ENCODE measurements around the gene NR1D1.
A peak's percentile ranks its signal among the peaks of the same experiment; 100 is the strongest.

Gene NR1D1

DNA sequence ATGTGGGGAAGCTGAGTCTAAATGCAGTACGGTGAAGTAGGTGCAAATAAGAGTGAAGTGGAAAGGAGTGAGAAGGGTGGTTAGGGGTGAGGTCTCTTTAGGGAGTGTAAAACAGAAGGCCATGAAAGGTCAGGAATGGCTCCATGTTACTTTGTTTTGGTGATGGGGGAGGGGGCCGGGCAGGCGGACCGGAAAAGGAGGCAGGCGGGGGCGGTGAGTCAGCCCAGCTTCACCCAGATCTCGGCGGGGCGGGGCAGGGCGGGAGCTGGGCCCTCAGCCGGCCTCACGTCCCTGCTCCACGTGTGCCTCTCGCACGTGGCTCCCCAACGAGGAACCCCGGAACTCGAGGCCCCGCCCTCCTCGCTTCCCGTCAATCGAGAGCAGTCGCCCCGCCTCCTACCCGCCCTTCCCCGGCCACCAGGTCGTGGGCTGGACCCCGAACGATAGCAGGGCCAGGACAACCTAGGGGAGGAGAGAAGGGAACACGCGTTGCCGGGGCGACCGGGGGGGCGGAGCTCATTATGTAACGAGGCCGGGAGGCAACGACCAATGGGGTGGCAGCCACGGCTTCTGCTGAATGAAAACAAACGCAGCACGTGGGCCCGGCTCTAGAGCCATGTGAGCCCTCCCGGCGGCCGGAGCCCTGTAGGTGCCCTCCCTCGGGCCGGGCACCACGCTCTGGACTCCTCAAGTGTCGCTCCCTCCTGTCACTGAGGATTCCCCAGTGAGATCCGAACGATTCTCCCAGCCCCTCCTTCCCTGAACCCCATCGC lies 1.4 kb downstream of the NR1D1 start (continued):
- TF ChIP-seq ZNF629 (tag by site-specific recombination; IDR thresholded peaks at IDR 0.05), result peak; percentile 61
- no peak for TF ChIP-seq ZNF580 (tag by site-specific recombination; IDR thresholded peaks at IDR 0.05)
- TF ChIP-seq ZNF394 (tag by site-specific recombination; IDR thresholded peaks at IDR 0.05; ENCODE audit: borderline replicate concordance), result peak; percentile 35; the same call in 1 of the 2 replicates
- TF ChIP-seq ZNF596 (tag by site-specific recombination; IDR thresholded peaks at IDR 0.05), result no peak
- TF ChIP-seq ZNF48 (tag by site-specific recombination; IDR thresholded peaks at IDR 0.05), result no peak
- TF ChIP-seq, protein P1, sequence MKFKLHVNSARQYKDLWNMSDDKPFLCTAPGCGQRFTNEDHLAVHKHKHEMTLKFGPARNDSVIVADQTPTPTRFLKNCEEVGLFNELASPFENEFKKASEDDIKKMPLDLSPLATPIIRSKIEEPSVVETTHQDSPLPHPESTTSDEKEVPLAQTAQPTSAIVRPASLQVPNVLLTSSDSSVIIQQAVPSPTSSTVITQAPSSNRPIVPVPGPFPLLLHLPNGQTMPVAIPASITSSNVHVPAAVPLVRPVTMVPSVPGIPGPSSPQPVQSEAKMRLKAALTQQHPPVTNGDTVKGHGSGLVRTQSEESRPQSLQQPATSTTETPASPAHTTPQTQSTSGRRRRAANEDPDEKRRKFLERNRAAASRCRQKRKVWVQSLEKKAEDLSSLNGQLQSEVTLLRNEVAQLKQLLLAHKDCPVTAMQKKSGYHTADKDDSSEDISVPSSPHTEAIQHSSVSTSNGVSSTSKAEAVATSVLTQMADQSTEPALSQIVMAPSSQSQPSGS (tag by site-specific recombination; IDR thresholded peaks at IDR 0.05; ENCODE audit: low read depth), result no peak
- no peak for TF ChIP-seq ZNF223 (tag by site-specific recombination; IDR thresholded peaks at IDR 0.05)
- no peak for TF ChIP-seq SALL2 (tag by site-specific recombination; IDR thresholded peaks at IDR 0.05; ENCODE audit: borderline replicate concordance)
- peak; percentile 75 for TF ChIP-seq ZNF24 (tag by site-specific recombination; IDR thresholded peaks at IDR 0.05)
- TF ChIP-seq TCF7L2 (IDR thresholded peaks at IDR 0.05; ENCODE audit: borderline replicate concordance, low read depth, low read length), result no peak
- TF ChIP-seq, protein P2, sequence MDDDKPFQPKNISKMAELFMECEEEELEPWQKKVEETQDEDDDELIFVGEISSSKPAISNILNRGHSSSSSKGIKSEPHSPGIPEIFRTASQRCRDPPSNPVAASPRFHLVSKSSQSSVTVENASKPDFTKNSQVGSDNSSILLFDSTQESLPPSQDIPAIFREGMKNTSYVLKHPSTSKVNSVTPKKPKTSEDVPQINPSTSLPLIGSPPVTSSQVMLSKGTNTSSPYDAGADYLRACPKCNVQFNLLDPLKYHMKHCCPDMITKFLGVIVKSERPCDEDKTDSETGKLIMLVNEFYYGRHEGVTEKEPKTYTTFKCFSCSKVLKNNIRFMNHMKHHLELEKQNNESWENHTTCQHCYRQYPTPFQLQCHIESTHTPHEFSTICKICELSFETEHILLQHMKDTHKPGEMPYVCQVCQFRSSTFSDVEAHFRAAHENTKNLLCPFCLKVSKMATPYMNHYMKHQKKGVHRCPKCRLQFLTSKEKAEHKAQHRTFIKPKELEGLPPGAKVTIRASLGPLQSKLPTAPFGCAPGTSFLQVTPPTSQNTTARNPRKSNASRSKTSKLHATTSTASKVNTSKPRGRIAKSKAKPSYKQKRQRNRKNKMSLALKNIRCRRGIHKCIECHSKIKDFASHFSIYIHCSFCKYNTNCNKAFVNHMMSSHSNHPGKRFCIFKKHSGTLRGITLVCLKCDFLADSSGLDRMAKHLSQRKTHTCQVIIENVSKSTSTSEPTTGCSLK (tag by site-specific recombination; IDR thresholded peaks at IDR 0.05), result no peak
- peak; percentile 91 for TF ChIP-seq ZBTB48 (tag by site-specific recombination; IDR thresholded peaks at IDR 0.05)
- peak; percentile 49; the same call in 1 of the 2 replicates for TF ChIP-seq PRDM10 (tag by site-specific recombination; IDR thresholded peaks at IDR 0.05)
- no peak for TF ChIP-seq ZBTB7A (tag by site-specific recombination; IDR thresholded peaks at IDR 0.05; ENCODE audit: low read depth)
- no peak for TF ChIP-seq ZNF23 (tag by site-specific recombination; IDR thresholded peaks at IDR 0.05; ENCODE audit: borderline replicate concordance)
- TF ChIP-seq ZNF169 (tag by site-specific recombination; IDR thresholded peaks at IDR 0.05), result no peak
- no peak for TF ChIP-seq ZNF624 (tag by site-specific recombination; IDR thresholded peaks at IDR 0.05)
- peak; percentile 59; the same call in 1 of the 2 replicates for TF ChIP-seq EGR2 (tag by site-specific recombination; IDR thresholded peaks at IDR 0.05; ENCODE audit: low read depth)
- TF ChIP-seq, protein P3, sequence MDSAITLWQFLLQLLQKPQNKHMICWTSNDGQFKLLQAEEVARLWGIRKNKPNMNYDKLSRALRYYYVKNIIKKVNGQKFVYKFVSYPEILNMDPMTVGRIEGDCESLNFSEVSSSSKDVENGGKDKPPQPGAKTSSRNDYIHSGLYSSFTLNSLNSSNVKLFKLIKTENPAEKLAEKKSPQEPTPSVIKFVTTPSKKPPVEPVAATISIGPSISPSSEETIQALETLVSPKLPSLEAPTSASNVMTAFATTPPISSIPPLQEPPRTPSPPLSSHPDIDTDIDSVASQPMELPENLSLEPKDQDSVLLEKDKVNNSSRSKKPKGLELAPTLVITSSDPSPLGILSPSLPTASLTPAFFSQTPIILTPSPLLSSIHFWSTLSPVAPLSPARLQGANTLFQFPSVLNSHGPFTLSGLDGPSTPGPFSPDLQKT (IDR thresholded peaks at IDR 0.05; ENCODE audit: borderline replicate concordance, low read depth, low read length), result no peak
- no peak for TF ChIP-seq ZNF16 (tag by site-specific recombination; IDR thresholded peaks at IDR 0.05; ENCODE audit: low read depth)
- TF ChIP-seq IKZF3 (tag by site-specific recombination; IDR thresholded peaks at IDR 0.05), result no peak
- TF ChIP-seq BCL11B (tag by site-specific recombination; IDR thresholded peaks at IDR 0.05; ENCODE audit: low read depth), result no peak
- TF ChIP-seq PRDM4 (tag by site-specific recombination; IDR thresholded peaks at IDR 0.05), result no peak
- TF ChIP-seq ZEB2 (tag by site-specific recombination; IDR thresholded peaks at IDR 0.05), result no peak; the same call in 1 of the 2 replicates
- TF ChIP-seq ZNF433 (tag by site-specific recombination; IDR thresholded peaks at IDR 0.05; ENCODE audit: low read depth), result no peak
- TF ChIP-seq ZNF513 (tag by site-specific recombination; IDR thresholded peaks at IDR 0.05), result no peak

All from HEK293 (cell line).